Fibroblast of the aortic adventitia (primary cell): ENCODE results near the gene TAGLN3. TPM values are rescaled to one million over a fixed set of nuclear protein-coding genes. Genes with fewer than 3 reads are reported as not detected.

Source experiments
- DNase-seq: peaks from one replicate; pipeline ENCODE4 v3.0.0-alpha.2; 2010; ENCODE audit warnings: low read depth
- H3K4me3 ChIP-seq: 2 replicates; pipeline ENCODE4 v1.5.1; 2011; ENCODE audit warnings: low read depth, mild to moderate bottlenecking, control low read depth, low read length, moderate library complexity
- CTCF ChIP-seq: IDR thresholded peaks from 2 replicates; pipeline ENCODE4 v1.5.1; 2011; ENCODE audit warnings: mild to moderate bottlenecking, low read length, control low read depth, inconsistent platforms; ENCODE audit not compliant: insufficient read depth
- total RNA-seq: library from RNA; depleted of rRNA; stranded (reverse); fragments of >200 nt; gene quantifications from 2 replicates; pipeline ENCODE4 v1.2.3, GENCODE V29; 2012; ENCODE audit warnings: low replicate concordance

Gene TAGLN3
- total RNA-seq, 1 donor = not detected

- no peak overlapping the region for H3K4me3 ChIP-seq
- no peak for DNase-seq
- no peak for TF ChIP-seq CTCF
Measured at GRCh38 chr3:111984636-111985298, 14.0 kb upstream of the TAGLN3 start.

- TF ChIP-seq CTCF = no peak
- no peak for DNase-seq
- H3K4me3 ChIP-seq = no peak overlapping the region
Measured at GRCh38 chr3:111986800-111987199, 11.9 kb upstream of the TAGLN3 start.

- DNase-seq = peak; percentile 81
- peak; percentile 81 for TF ChIP-seq CTCF
- no peak overlapping the region for H3K4me3 ChIP-seq
Measured at GRCh38 chr3:111989061-111989678, 9.6 kb upstream of the TAGLN3 start.

GRCh38 chr3:111993038-111993437, 5.7 kb upstream of the TAGLN3 start:
- TF ChIP-seq CTCF = no peak
- DNase-seq = no peak
- H3K4me3 ChIP-seq = no peak overlapping the region

GRCh38 chr3:111999484-112000324, 982 bp downstream of the TAGLN3 start:
- no peak overlapping the region for H3K4me3 ChIP-seq
- DNase-seq = no peak
- TF ChIP-seq CTCF = no peak

GRCh38 chr3:112000367-112000771, 1.6 kb downstream of the TAGLN3 start:
- H3K4me3 ChIP-seq = no peak overlapping the region
- no peak for DNase-seq
- TF ChIP-seq CTCF = no peak
